PFSK-1 (cell line): ENCODE results near the gene NUB1.

ENCODE experiments used
- FOXP2 ChIP-seq: optimal IDR thresholded peaks from 2 replicates; pipeline ENCODE3; 2011; ENCODE audit warnings: borderline replicate concordance, control low read depth, inconsistent platforms; ENCODE audit not compliant: insufficient read depth; ENCODE audit errors: extremely low read length, extremely low read depth
- POLR2AphosphoS5 ChIP-seq: IDR thresholded peaks from 2 replicates; pipeline ENCODE4 v1.6.1; 2012; ENCODE audit warnings: low read depth, mild to moderate bottlenecking, control low read depth, low read length, moderate library complexity
- SIN3A ChIP-seq: IDR thresholded peaks from 2 replicates; pipeline ENCODE4 v1.6.1; 2012; ENCODE audit warnings: mild to moderate bottlenecking, low read length, moderate library complexity, borderline replicate concordance; ENCODE audit not compliant: insufficient read depth
- TAF1 ChIP-seq: IDR thresholded peaks from 2 replicates; pipeline ENCODE4 v1.6.1; 2012; ENCODE audit warnings: low read length, control low read depth, borderline replicate concordance; ENCODE audit not compliant: insufficient read depth
- TF ChIP-seq, protein P1 (sequence below), 2 experiments: IDR thresholded peaks; 2 replicates each; pipeline versions ENCODE4 v1.6.1 to v1.8.0; 2011 to 2012; ENCODE audit warnings: low read depth in 2 of 2, low read length in 2 of 2, control low read depth in 1 of 2, inconsistent platforms in 1 of 2, mild to moderate bottlenecking in 1 of 2, moderate library complexity in 1 of 2; ENCODE audit not compliant: insufficient read depth in 1 of 2

GRCh38 chr7:151411551-151411950 lies 69.9 kb downstream of the NUB1 start:
- TF ChIP-seq, protein P1, sequence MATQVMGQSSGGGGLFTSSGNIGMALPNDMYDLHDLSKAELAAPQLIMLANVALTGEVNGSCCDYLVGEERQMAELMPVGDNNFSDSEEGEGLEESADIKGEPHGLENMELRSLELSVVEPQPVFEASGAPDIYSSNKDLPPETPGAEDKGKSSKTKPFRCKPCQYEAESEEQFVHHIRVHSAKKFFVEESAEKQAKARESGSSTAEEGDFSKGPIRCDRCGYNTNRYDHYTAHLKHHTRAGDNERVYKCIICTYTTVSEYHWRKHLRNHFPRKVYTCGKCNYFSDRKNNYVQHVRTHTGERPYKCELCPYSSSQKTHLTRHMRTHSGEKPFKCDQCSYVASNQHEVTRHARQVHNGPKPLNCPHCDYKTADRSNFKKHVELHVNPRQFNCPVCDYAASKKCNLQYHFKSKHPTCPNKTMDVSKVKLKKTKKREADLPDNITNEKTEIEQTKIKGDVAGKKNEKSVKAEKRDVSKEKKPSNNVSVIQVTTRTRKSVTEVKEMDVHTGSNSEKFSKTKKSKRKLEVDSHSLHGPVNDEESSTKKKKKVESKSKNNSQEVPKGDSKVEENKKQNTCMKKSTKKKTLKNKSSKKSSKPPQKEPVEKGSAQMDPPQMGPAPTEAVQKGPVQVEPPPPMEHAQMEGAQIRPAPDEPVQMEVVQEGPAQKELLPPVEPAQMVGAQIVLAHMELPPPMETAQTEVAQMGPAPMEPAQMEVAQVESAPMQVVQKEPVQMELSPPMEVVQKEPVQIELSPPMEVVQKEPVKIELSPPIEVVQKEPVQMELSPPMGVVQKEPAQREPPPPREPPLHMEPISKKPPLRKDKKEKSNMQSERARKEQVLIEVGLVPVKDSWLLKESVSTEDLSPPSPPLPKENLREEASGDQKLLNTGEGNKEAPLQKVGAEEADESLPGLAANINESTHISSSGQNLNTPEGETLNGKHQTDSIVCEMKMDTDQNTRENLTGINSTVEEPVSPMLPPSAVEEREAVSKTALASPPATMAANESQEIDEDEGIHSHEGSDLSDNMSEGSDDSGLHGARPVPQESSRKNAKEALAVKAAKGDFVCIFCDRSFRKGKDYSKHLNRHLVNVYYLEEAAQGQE (IDR thresholded peaks at IDR 0.05; ENCODE audit: insufficient read depth in 1 of 2, low read depth in 2 of 2, low read length in 2 of 2): no peak
- TF ChIP-seq POLR2AphosphoS5 (no peak), SIN3A (no peak), TAF1 (no peak), FOXP2 (no peak)
